ENCODE results near the gene CACNA2D1.
A peak's percentile ranks its signal among the peaks of the same experiment; 100 is the strongest.
"Not testable (repeated sequence)": the region's sequence is repeated elsewhere in the genome, so short reads cannot be mapped to it uniquely, and the experiment has no call there.

CACNA2D1 gene

GRCh38 chr7:82433507-82433906 lies 10.1 kb downstream of the CACNA2D1 start:
- DNase-seq: no peak

- not testable (repeated sequence) for DNase-seq
Measured at GRCh38 chr7:82432743-82433142, 10.8 kb downstream of the CACNA2D1 start.

- no peak for DNase-seq
Measured at GRCh38 chr7:82430500-82431465, 12.8 kb downstream of the CACNA2D1 start.

GRCh38 chr7:82429408-82429807 lies 14.2 kb downstream of the CACNA2D1 start:
- no peak for DNase-seq

GRCh38 chr7:82428186-82428961 lies 15.2 kb downstream of the CACNA2D1 start:
- DNase-seq: no peak

GRCh38 chr7:82423446-82423845 lies 20.1 kb downstream of the CACNA2D1 start:
- DNase-seq: no peak

GRCh38 chr7:82419200-82419599 lies 24.4 kb downstream of the CACNA2D1 start:
- peak; percentile 27 for DNase-seq

GRCh38 chr7:82417898-82418297 lies 25.7 kb downstream of the CACNA2D1 start:
- DNase-seq: no peak

- no peak for DNase-seq
Measured at GRCh38 chr7:82416402-82416801, 27.2 kb downstream of the CACNA2D1 start.

GRCh38 chr7:82414389-82414788 lies 29.2 kb downstream of the CACNA2D1 start:
- no peak for DNase-seq

GRCh38 chr7:82413237-82413636 lies 30.3 kb downstream of the CACNA2D1 start:
- DNase-seq: peak; percentile 76

GRCh38 chr7:82411732-82412131 lies 31.8 kb downstream of the CACNA2D1 start:
- no peak for DNase-seq

- DNase-seq: peak; percentile 85
Measured at GRCh38 chr7:82410461-82410860, 33.1 kb downstream of the CACNA2D1 start.

GRCh38 chr7:82406937-82407336 lies 36.6 kb downstream of the CACNA2D1 start:
- DNase-seq: no peak

GRCh38 chr7:82405301-82405700 lies 38.3 kb downstream of the CACNA2D1 start:
- no peak for DNase-seq

- no peak for DNase-seq
Measured at GRCh38 chr7:82404652-82405051, 38.9 kb downstream of the CACNA2D1 start.

GRCh38 chr7:82404094-82404493 lies 39.5 kb downstream of the CACNA2D1 start:
- DNase-seq: no peak

GRCh38 chr7:82397879-82398524 lies 45.6 kb downstream of the CACNA2D1 start:
- no peak for DNase-seq

- no peak for DNase-seq
Measured at GRCh38 chr7:82396343-82396742, 47.2 kb downstream of the CACNA2D1 start.

- DNase-seq: no peak
Measured at GRCh38 chr7:82395147-82395546, 48.4 kb downstream of the CACNA2D1 start.

GRCh38 chr7:82393840-82394220 lies 49.7 kb downstream of the CACNA2D1 start:
- DNase-seq: no peak

GRCh38 chr7:82393076-82393839 lies 50.3 kb downstream of the CACNA2D1 start:
- DNase-seq: no peak

GRCh38 chr7:82390936-82391335 lies 52.6 kb downstream of the CACNA2D1 start:
- DNase-seq: no peak

Data from NCI-H1105 (cell line).